ENCODE data around the gene ARHGAP4.
A peak's percentile ranks its signal among the peaks of the same experiment; 100 is the strongest.

GRCh38 chrX:153875391-153876111, 50.5 kb downstream of the ARHGAP4 start:
- TF ChIP-seq POLR2A (IDR thresholded peaks at IDR 0.05) (no peak), POLR2AphosphoS5 (IDR thresholded peaks at IDR 0.05) (peak; percentile 14), CTCF (IDR thresholded peaks at IDR 0.05) (no peak), EP300 (IDR thresholded peaks at IDR 0.05) (no peak)
